Adrenal gland (tissue), 5 donors: ENCODE data around the gene SPTLC2.

Experiments used
- POLR2A ChIP-seq, 2 donors: fragments of 450-650 bp; IDR thresholded peaks; one replicate each; pipeline ENCODE4 v1.6.1; 2017; ENCODE audit warnings: antibody characterized with exemption in 2 of 2, mild to moderate bottlenecking in 2 of 2, moderate library complexity in 1 of 2
- TF ChIP-seq, protein P1 (sequence below), 6 experiments: fragments of 450-650 bp in 4 of 6; fragments of 200-600 bp in 2 of 6; sonication (generic) in 1 of 6; IDR thresholded peaks; 1 replicate in 5 of 6; 2 replicates in 1 of 6; pipeline versions ENCODE4 v1.5.1 to v1.8.0; 2016 to 2021; ENCODE audit warnings: antibody characterized with exemption in 6 of 6, mild to moderate bottlenecking in 2 of 6, moderate library complexity in 1 of 6
- donor health status: DM: no; HTN: no; CAD: no.

DNA sequence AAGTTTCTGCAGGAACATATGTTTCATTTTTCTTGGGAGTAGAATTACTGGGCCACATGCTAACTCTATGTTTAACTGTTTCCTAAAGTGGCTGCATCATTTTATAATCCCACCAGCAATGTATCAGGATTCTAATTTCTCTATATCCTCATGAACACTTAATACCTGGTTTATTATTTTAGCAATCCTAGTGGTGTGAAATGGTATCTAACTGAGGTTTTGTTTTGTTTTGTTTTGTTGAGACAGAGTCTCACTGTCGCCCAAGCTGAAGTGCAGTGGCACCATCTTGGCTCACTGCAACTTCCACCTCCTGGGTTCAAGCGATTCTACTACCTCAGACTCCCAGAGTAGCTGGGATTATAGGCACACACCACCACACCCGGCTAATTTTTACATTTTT is 6.5 kb downstream of the SPTLC2 start:
- TF ChIP-seq, protein P1, sequence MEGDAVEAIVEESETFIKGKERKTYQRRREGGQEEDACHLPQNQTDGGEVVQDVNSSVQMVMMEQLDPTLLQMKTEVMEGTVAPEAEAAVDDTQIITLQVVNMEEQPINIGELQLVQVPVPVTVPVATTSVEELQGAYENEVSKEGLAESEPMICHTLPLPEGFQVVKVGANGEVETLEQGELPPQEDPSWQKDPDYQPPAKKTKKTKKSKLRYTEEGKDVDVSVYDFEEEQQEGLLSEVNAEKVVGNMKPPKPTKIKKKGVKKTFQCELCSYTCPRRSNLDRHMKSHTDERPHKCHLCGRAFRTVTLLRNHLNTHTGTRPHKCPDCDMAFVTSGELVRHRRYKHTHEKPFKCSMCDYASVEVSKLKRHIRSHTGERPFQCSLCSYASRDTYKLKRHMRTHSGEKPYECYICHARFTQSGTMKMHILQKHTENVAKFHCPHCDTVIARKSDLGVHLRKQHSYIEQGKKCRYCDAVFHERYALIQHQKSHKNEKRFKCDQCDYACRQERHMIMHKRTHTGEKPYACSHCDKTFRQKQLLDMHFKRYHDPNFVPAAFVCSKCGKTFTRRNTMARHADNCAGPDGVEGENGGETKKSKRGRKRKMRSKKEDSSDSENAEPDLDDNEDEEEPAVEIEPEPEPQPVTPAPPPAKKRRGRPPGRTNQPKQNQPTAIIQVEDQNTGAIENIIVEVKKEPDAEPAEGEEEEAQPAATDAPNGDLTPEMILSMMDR (IDR thresholded peaks at IDR 0.05): no peak
- TF ChIP-seq POLR2A (IDR thresholded peaks at IDR 0.05): no peak
